ENCODE results near the gene DMC1.
"Not testable (repeated sequence)": the region's sequence is repeated elsewhere in the genome, so short reads cannot be mapped to it uniquely, and the experiment has no call there.

The DMC1 gene

GRCh38 chr22:38569972-38570778 is at the start of gene DMC1:
Gene DMC1, minus strand, starts transcription at chr22:38570183. Its CDS starts 1,927 bp downstream, at chr22:38568256.
- DNase-seq: peak; percentile 16 to 20

- DNase-seq: no peak
These were observed 48.7 kb upstream of the DMC1 start for GRCh38 chr22:38618682-38619081.

- no peak for DNase-seq
These were observed 48.3 kb upstream of the DMC1 start for GRCh38 chr22:38618258-38618657.

GRCh38 chr22:38615064-38615405 is 45.1 kb upstream of the DMC1 start:
- DNase-seq: not testable (repeated sequence)

GRCh38 chr22:38614332-38615063 is 44.5 kb upstream of the DMC1 start:
- no peak for DNase-seq

GRCh38 chr22:38613588-38613987 is 43.6 kb upstream of the DMC1 start:
- no peak for DNase-seq

GRCh38 chr22:38612217-38613006 is 42.4 kb upstream of the DMC1 start:
- DNase-seq: no peak

GRCh38 chr22:38611559-38611958 is 41.6 kb upstream of the DMC1 start:
- no peak for DNase-seq

GRCh38 chr22:38610234-38610633 is 40.3 kb upstream of the DMC1 start:
- no peak for DNase-seq

- DNase-seq: no peak
These were observed 39.2 kb upstream of the DMC1 start for GRCh38 chr22:38608992-38609750.

GRCh38 chr22:38607680-38608079 is 37.7 kb upstream of the DMC1 start:
- no peak for DNase-seq

- no peak for DNase-seq
These were observed 32.2 kb upstream of the DMC1 start for GRCh38 chr22:38602166-38602565.

- DNase-seq: no peak
These were observed 31.3 kb upstream of the DMC1 start for GRCh38 chr22:38601221-38601764.

GRCh38 chr22:38599466-38599865 is 29.5 kb upstream of the DMC1 start:
- DNase-seq: no peak

GRCh38 chr22:38582923-38583322 is 12.9 kb upstream of the DMC1 start:
- DNase-seq: not testable (repeated sequence)

- no peak for DNase-seq
These were observed 8.5 kb upstream of the DMC1 start for GRCh38 chr22:38578505-38578904.

GRCh38 chr22:38572065-38572464 is 2.1 kb upstream of the DMC1 start:
- DNase-seq: peak in 1 of 2 experiments; percentile 23

- peak in 1 of 2 experiments; percentile 40 for DNase-seq
These were observed 889 bp upstream of the DMC1 start for GRCh38 chr22:38570779-38571364.

GRCh38 chr22:38569181-38569971 is 607 bp downstream of the DMC1 start:
- no peak for DNase-seq

- no peak for DNase-seq
These were observed 2.3 kb downstream of the DMC1 start for GRCh38 chr22:38567531-38568285.
